WI38 (cell line): ENCODE results near the gene DPP4.

Experiments
- H3K4me3 ChIP-seq: 2 replicates; pipeline ENCODE4 v1.5.1; 2011; ENCODE audit warnings: low read depth, mild to moderate bottlenecking, control low read depth, low read length
- CTCF ChIP-seq: IDR thresholded peaks from 2 replicates; pipeline ENCODE4 v1.5.1; 2012; ENCODE audit warnings: low read depth, mild to moderate bottlenecking, control low read depth, low read length

DPP4 gene

DNA sequence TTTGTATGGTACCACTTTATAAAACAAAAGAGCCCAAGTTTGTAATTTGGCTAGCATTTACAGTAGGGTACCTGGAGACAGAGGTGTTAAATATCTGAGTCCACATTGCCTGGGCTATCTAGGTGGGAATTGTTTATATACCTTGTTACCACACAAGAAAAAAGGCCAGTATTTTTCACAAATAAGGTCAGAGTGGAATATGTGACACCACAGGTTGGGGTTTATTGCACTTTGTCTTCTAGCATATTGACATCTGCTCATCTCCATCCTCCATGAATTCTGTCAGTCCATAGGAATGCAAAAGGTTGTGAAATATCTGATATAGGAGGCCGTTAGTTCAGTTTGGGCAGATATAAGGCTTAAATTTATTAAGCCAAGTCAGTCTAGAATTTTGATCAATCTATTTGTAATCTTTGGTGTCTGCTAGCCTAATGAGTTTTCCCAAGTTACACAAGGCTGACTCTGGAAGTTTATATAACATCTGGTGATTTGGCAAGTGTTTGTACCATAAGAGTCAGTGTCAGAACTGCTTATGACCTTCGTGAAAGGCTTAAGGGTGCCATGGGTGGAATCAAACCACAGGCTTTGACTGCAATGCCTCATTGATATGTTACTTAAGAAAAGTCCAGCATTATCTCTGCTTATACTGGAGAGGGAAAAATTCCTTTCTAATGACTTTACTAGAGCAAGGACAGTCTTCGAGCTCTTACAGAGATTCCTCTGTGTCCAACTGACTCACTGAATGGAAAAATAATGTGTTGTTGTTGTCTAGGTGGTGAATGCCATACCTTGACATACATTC is 11.3 kb upstream of the DPP4 start:
- H3K4me3 ChIP-seq = no peak overlapping the region
- TF ChIP-seq CTCF = no peak

DNA sequence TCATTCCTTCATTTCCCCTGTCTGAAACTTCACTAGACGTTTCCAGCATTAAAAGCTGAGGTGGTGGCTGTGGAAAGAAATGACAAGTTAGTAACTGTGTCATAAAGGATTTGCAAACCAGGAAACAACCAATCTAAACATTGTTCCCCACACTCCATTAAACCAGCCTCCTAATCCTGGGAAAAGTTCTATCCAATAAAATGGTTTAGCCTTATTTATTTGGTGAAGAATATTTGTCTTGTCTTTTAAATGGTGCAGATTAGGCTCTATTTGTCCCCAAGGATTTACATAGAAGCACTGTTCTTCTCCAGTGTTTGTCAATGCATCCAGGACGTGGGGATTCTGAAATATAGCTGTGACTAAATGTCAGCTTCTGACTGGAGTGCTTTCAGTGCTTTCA is 10.5 kb upstream of the DPP4 start:
- H3K4me3 ChIP-seq = no peak overlapping the region
- no peak for TF ChIP-seq CTCF

DNA sequence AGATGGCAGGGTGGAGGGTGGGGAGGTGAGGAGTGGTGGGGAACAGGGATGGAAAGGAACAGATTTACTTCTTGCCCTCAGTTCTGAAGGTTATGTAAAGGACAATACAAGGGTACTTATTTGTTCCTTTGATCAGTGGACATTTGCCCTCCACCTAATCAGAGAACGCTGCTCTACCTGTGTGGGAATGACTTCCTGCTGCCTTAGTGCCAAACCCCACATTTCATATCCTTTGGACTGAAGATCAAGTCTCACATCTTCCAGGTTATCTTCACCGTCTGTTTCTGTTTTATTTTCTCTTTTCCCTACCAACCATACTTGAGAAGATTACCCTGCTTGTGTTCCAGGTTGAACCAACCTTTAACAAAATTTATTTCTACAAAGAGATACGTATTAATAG is 8.7 kb upstream of the DPP4 start:
- TF ChIP-seq CTCF = no peak

GRCh38 chr2:162082036-162082435 is 8.0 kb upstream of the DPP4 start:
- no peak for TF ChIP-seq CTCF
- no peak overlapping the region for H3K4me3 ChIP-seq

More for the DNA sequence above, 8.7 kb upstream of the DPP4 start:
- no peak overlapping the region for H3K4me3 ChIP-seq

DNA sequence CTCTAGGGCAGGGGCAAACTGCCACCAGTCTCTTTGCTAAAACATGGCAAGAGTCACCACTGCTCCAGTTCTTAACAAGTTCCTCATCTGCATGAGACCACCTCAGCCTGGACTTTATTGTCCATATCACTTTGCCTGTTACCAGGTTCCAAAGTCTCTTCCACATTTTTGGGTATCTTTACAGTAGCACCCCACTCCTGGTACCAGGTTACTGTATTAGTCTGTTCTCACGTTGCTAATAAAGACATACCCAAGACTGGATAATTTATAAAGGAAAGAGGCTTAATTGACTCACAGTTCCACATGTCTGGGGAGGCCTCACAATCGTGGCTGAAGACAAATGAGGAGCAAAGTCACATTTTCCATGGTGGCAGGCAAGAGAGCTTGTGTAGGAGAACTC is 5.5 kb upstream of the DPP4 start:
- H3K4me3 ChIP-seq = no peak overlapping the region
- TF ChIP-seq CTCF = no peak

DNA sequence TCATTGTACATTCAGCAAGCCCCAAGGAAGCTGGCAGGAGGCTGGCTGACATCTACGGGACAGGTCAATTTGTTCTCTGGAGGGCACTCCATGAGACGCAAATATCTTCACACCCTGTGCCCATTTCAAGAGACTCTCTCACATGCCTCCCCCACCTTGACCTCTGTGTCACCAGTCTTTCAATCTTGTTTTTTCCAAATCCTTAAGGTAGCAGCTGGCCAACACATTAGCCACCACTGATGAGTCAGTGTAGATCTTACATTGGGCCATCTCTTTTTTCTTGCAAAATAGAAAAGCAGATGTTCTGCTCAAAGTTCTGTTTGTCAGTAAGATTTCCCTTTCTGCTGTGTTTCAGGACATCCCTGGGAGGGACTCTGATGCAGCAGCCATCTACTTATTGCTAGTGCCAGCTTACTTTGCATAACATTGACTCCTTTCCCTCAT is 1.7 kb upstream of the DPP4 start:
- TF ChIP-seq CTCF = no peak
- no peak overlapping the region for H3K4me3 ChIP-seq

GRCh38 chr2:162074928-162075688 is 1.1 kb upstream of the DPP4 start:
- no peak for TF ChIP-seq CTCF
- no peak overlapping the region for H3K4me3 ChIP-seq
